ENCODE data around the gene PRSS21. TPM values are rescaled to one million over a fixed set of nuclear protein-coding genes. Genes with fewer than 3 reads are reported as not detected.

PRSS21 gene
- total RNA-seq, 2 donors from 2014 or later: not detected

DNA sequence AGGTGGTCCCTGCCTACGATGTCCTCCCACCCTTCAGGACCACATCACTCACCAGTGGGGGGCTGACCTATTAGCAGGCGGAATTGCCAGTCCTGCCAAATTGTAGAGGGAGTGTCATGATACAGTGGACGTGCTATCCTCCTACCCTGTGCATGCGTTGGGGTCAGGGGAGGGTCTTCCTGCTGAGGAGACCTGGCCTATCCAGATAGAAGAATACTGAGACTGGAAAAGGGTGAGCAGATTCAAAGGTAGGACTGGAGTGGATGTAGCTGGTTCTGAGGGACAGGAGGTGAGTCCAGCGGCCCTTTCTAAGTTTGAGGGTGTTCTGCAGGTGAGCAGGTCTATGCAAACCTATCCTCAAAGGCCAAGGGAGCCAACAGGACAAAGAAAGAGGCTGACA is 10.8 kb upstream of the PRSS21 start:
- Histone ChIP-seq H3K4me3 (no peak overlapping the region), H3K27me3 (no peaks in the 10 kb centered on the region), H3K36me3 (no peaks in the 10 kb centered on the region), H3K27ac (no peak overlapping the region), H3K9me3 (peaks cover 0 to 18% of the 10 kb centered on the region in 2 donors), H3K4me1 (no peaks in the 10 kb centered on the region)
- TF ChIP-seq, protein P1, sequence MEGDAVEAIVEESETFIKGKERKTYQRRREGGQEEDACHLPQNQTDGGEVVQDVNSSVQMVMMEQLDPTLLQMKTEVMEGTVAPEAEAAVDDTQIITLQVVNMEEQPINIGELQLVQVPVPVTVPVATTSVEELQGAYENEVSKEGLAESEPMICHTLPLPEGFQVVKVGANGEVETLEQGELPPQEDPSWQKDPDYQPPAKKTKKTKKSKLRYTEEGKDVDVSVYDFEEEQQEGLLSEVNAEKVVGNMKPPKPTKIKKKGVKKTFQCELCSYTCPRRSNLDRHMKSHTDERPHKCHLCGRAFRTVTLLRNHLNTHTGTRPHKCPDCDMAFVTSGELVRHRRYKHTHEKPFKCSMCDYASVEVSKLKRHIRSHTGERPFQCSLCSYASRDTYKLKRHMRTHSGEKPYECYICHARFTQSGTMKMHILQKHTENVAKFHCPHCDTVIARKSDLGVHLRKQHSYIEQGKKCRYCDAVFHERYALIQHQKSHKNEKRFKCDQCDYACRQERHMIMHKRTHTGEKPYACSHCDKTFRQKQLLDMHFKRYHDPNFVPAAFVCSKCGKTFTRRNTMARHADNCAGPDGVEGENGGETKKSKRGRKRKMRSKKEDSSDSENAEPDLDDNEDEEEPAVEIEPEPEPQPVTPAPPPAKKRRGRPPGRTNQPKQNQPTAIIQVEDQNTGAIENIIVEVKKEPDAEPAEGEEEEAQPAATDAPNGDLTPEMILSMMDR (IDR thresholded peaks at IDR 0.05): no peak
- DNase-seq (ENCODE audit: low spot score): no peak

DNA sequence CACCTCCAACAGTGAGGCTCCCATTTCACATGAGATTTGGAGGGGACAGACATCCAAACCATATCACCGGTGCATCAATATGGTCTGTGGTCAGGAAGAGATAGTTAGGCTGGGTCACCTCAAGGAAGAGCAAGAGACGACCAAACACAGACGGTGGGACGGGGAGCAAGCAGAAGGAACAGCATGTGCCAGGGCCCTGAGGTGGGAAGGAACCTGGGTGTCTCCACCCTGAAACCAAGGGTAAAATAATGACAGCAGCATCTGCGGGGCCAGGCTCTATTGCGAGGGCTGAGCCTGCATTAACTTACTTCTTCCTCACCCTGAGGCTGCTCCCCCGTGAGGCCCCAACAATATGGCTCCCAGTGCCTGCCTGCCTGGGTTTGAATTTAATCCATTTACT is 8.9 kb upstream of the PRSS21 start:
- no peak overlapping the region for H3K4me3 ChIP-seq
- TF ChIP-seq, protein P1 (IDR thresholded peaks at IDR 0.05): no peak
- DNase-seq (ENCODE audit: low spot score): no peak
- H3K36me3 ChIP-seq: no peaks in the 10 kb centered on the region
- H3K9me3 ChIP-seq: peaks cover 0 to 13% of the 10 kb centered on the region in 2 donors
- no peaks in the 10 kb centered on the region for H3K4me1 ChIP-seq
- H3K27ac ChIP-seq: no peak overlapping the region
- no peaks in the 10 kb centered on the region for H3K27me3 ChIP-seq

DNA sequence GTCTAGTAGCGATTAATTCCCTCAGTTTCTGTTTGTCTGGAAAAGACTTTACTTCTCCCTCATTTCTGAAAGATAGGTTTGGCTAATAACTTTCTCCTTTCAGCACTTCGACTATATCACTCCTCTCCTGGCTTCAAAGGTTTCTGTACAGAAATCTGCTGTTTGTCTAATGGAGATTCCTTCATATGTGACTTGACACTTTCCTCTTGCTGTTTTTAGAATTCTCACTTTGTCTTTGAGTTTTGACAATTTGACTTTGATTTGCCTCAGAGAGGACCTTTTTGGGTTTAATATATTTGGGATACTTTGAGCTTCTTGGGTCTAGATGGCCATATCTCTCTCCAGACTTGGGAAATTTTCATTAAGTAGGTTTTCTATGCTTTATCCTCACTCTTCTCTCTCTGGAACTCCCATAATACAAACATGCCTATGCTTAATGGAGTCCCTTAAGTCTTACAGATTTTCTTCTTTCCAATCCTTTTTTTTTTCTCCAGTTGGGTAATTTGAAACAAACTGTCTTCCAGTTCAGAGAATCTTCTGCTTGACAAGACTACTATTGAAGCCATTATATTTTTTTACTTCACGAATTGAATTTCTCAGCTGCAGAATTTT is 7.8 kb upstream of the PRSS21 start:
- Histone ChIP-seq H3K27ac (no peak overlapping the region), H3K36me3 (no peaks in the 10 kb centered on the region), H3K4me1 (no peaks in the 10 kb centered on the region), H3K9me3 (peaks cover 0 to 3% of the 10 kb centered on the region in 2 donors), H3K27me3 (no peaks in the 10 kb centered on the region), H3K4me3 (no peak overlapping the region)
- TF ChIP-seq, protein P1 (IDR thresholded peaks at IDR 0.05): no peak
- DNase-seq (ENCODE audit: low spot score): no peak

DNA sequence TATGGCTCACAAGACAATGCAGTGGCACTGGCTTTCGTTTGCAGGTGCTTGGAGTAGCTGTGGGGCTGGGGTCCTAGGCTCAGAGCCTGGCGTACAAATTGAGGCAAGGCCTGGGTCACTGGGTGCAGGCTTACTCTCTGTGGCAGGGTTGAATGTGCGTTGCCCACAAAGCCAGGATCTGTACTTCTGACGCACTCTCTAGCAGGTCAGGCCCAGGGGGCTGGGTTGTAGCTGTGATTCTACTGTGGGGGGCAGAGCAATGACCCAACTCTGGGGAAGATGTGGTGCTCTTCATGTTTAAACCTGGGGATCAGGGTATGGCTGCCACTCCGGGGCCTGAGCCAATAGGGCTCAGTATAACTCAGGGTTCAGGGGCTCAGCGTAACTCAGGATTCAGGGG is 6.4 kb upstream of the PRSS21 start:
- Histone ChIP-seq H3K27ac (no peak overlapping the region), H3K9me3 (no peaks in the 10 kb centered on the region), H3K4me1 (no peaks in the 10 kb centered on the region), H3K36me3 (no peaks in the 10 kb centered on the region), H3K4me3 (no peak overlapping the region), H3K27me3 (no peaks in the 10 kb centered on the region)
- TF ChIP-seq, protein P1 (IDR thresholded peaks at IDR 0.05): no peak
- DNase-seq (ENCODE audit: low spot score): no peak

DNA sequence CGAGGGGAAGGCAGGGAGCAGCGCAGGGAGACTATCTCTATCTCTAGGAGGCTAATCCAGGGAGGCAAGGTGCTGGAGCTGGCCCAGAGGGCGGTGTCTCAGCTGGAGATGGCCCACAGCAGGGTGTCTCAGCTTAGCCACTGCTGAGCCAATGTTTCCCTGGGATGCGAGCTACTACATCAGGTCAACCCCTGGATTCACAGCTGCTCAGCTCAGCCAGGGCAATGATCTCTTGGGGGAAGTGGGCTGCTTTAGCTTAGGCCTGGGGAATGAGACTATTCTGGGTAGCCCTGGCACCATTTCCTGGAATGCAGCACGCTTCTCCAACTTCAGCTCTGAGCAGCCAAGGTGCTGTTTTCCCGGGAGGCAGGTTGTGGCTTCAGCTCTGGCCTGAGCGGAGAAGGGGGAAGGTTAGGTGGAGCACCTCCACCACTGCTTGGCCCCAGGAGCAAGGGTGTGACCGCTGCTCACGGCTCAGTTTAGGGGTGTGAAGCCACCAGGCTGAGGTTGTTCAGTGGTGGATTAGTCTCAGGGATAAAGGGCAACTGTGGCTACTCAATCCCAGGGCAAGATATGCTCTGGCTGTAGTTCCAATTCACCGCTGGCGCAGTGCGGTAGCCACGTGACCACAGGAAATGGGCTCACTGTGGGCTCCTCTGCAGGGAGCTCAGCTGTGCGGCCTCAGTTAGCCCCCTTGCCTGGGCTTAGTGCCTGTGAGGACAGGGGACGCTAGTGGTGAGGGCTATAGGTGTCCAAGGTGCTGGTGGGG is 5.2 kb upstream of the PRSS21 start:
- no peaks in the 10 kb centered on the region for H3K27me3 ChIP-seq
- no peak overlapping the region for H3K4me3 ChIP-seq

More for the DNA sequence above, 5.2 kb upstream of the PRSS21 start:
- no peak overlapping the region for H3K27ac ChIP-seq
- no peak for DNase-seq (ENCODE audit: low spot score)
- no peaks in the 10 kb centered on the region for H3K4me1 ChIP-seq
- no peaks in the 10 kb centered on the region for H3K36me3 ChIP-seq
- no peaks in the 10 kb centered on the region for H3K9me3 ChIP-seq
- TF ChIP-seq, protein P1 (IDR thresholded peaks at IDR 0.05): no peak
